TTC549 (cell line): ENCODE results near the gene ITGB2.

ENCODE experiments used
- FAIRE-seq: peaks from 2 replicates; lab custom pipeline; 2012; peaks lifted over from hg19 to GRCh38; lab: Jason Lieb, UNC

ITGB2 gene

GRCh38 chr21:44955141-44955797, 34.6 kb upstream of the ITGB2 start:
- no peak for FAIRE-seq

- no peak for FAIRE-seq
These were observed 33.6 kb upstream of the ITGB2 start for GRCh38 chr21:44954281-44954771.

GRCh38 chr21:44953628-44954021, 32.9 kb upstream of the ITGB2 start:
- FAIRE-seq = no peak

- no peak for FAIRE-seq
These were observed 32.4 kb upstream of the ITGB2 start for GRCh38 chr21:44952929-44953627.

GRCh38 chr21:44952116-44952928, 31.6 kb upstream of the ITGB2 start:
- no peak for FAIRE-seq

GRCh38 chr21:44951186-44951915, 30.7 kb upstream of the ITGB2 start:
- FAIRE-seq = no peak

GRCh38 chr21:44950351-44950750, 29.7 kb upstream of the ITGB2 start:
- FAIRE-seq = no peak

GRCh38 chr21:44949779-44950198, 29.1 kb upstream of the ITGB2 start:
- FAIRE-seq = no peak

GRCh38 chr21:44949161-44949778, 28.6 kb upstream of the ITGB2 start:
- FAIRE-seq = no peak

GRCh38 chr21:44948426-44949120, 27.9 kb upstream of the ITGB2 start:
- FAIRE-seq = no peak

- FAIRE-seq = no peak
These were observed 27.2 kb upstream of the ITGB2 start for GRCh38 chr21:44947930-44948331.

GRCh38 chr21:44947111-44947929, 26.6 kb upstream of the ITGB2 start:
- no peak for FAIRE-seq

GRCh38 chr21:44946254-44947041, 25.7 kb upstream of the ITGB2 start:
- no peak for FAIRE-seq

- FAIRE-seq = no peak
These were observed 23.9 kb upstream of the ITGB2 start for GRCh38 chr21:44944596-44944995.

- FAIRE-seq = no peak
These were observed 23.2 kb upstream of the ITGB2 start for GRCh38 chr21:44943686-44944550.

GRCh38 chr21:44943005-44943685, 22.4 kb upstream of the ITGB2 start:
- FAIRE-seq = no peak

GRCh38 chr21:44942566-44942965, 21.9 kb upstream of the ITGB2 start:
- FAIRE-seq = no peak

GRCh38 chr21:44941567-44941966, 20.9 kb upstream of the ITGB2 start:
- no peak for FAIRE-seq
